Measurements from ENCODE around the gene SOX11.

DNA sequence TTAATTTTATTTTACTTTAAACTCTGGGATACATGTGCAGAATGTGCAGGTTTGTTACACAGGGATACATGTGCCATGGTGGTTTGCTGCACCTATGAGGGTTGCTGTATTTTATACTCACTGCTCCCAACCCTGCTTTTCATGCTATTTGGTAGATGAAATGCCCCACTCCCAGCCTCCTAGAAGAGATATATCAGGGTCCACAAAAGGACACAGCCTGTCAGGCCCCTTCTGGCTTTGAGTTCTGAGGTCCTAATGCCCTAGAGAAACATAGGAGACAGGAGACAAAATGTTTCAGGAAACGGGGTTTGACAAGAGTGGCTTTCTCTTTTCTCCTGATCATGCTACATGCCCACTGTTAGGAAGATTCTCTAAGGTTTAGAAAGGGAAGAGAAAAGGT, 27.1 kb upstream of the SOX11 start:
- TF ChIP-seq, protein P1, sequence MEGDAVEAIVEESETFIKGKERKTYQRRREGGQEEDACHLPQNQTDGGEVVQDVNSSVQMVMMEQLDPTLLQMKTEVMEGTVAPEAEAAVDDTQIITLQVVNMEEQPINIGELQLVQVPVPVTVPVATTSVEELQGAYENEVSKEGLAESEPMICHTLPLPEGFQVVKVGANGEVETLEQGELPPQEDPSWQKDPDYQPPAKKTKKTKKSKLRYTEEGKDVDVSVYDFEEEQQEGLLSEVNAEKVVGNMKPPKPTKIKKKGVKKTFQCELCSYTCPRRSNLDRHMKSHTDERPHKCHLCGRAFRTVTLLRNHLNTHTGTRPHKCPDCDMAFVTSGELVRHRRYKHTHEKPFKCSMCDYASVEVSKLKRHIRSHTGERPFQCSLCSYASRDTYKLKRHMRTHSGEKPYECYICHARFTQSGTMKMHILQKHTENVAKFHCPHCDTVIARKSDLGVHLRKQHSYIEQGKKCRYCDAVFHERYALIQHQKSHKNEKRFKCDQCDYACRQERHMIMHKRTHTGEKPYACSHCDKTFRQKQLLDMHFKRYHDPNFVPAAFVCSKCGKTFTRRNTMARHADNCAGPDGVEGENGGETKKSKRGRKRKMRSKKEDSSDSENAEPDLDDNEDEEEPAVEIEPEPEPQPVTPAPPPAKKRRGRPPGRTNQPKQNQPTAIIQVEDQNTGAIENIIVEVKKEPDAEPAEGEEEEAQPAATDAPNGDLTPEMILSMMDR (IDR thresholded peaks at IDR 0.05; ENCODE audit: insufficient read depth, low read length), result no peak
- TF ChIP-seq, protein P2, sequence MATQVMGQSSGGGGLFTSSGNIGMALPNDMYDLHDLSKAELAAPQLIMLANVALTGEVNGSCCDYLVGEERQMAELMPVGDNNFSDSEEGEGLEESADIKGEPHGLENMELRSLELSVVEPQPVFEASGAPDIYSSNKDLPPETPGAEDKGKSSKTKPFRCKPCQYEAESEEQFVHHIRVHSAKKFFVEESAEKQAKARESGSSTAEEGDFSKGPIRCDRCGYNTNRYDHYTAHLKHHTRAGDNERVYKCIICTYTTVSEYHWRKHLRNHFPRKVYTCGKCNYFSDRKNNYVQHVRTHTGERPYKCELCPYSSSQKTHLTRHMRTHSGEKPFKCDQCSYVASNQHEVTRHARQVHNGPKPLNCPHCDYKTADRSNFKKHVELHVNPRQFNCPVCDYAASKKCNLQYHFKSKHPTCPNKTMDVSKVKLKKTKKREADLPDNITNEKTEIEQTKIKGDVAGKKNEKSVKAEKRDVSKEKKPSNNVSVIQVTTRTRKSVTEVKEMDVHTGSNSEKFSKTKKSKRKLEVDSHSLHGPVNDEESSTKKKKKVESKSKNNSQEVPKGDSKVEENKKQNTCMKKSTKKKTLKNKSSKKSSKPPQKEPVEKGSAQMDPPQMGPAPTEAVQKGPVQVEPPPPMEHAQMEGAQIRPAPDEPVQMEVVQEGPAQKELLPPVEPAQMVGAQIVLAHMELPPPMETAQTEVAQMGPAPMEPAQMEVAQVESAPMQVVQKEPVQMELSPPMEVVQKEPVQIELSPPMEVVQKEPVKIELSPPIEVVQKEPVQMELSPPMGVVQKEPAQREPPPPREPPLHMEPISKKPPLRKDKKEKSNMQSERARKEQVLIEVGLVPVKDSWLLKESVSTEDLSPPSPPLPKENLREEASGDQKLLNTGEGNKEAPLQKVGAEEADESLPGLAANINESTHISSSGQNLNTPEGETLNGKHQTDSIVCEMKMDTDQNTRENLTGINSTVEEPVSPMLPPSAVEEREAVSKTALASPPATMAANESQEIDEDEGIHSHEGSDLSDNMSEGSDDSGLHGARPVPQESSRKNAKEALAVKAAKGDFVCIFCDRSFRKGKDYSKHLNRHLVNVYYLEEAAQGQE (IDR thresholded peaks at IDR 0.05; ENCODE audit: insufficient replicate concordance, low read depth), result no peak

All from HL-60 (cell line).